HG03196 (cell line): ENCODE measurements around the gene NCL.

Experiments
- ATAC-seq: cut with Tn5 transposase; IDR thresholded peaks from one replicate; pipeline ENCODE4 v1.9.1; 2021; ENCODE audit not compliant: unreplicated experiment

NCL gene

GRCh38 chr2:231463698-231464575, at the start of gene NCL:
TSS of gene NCL (minus strand) at chr2:231464484. CDS start at chr2:231464353, 131 bp downstream.
- peak; percentile 86 for ATAC-seq

- no peak for ATAC-seq
Measured at GRCh38 chr2:231513746-231514224, 49.5 kb upstream of the NCL start.

GRCh38 chr2:231512222-231512621, 47.9 kb upstream of the NCL start:
- ATAC-seq: no peak

GRCh38 chr2:231503766-231504165, 39.5 kb upstream of the NCL start:
- ATAC-seq: no peak

GRCh38 chr2:231502596-231502995, 38.3 kb upstream of the NCL start:
- ATAC-seq: no peak

- ATAC-seq: no peak
Measured at GRCh38 chr2:231497651-231498050, 33.4 kb upstream of the NCL start.

GRCh38 chr2:231494669-231495068, 30.4 kb upstream of the NCL start:
- no peak for ATAC-seq

GRCh38 chr2:231490801-231491200, 26.5 kb upstream of the NCL start:
- ATAC-seq: no peak

- ATAC-seq: no peak
Measured at GRCh38 chr2:231489990-231490389, 25.7 kb upstream of the NCL start.

- no peak for ATAC-seq
Measured at GRCh38 chr2:231488331-231488730, 24.0 kb upstream of the NCL start.

- ATAC-seq: no peak
Measured at GRCh38 chr2:231486851-231487596, 22.7 kb upstream of the NCL start.

GRCh38 chr2:231483398-231484329, 19.4 kb upstream of the NCL start:
- ATAC-seq: no peak

GRCh38 chr2:231482806-231483391, 18.6 kb upstream of the NCL start:
- no peak for ATAC-seq

- ATAC-seq: no peak
Measured at GRCh38 chr2:231480781-231481180, 16.5 kb upstream of the NCL start.

GRCh38 chr2:231479455-231479854, 15.2 kb upstream of the NCL start:
- no peak for ATAC-seq

- ATAC-seq: no peak
Measured at GRCh38 chr2:231476920-231477319, 12.6 kb upstream of the NCL start.

GRCh38 chr2:231475965-231476364, 11.7 kb upstream of the NCL start:
- no peak for ATAC-seq

- no peak for ATAC-seq
Measured at GRCh38 chr2:231472816-231473215, 8.5 kb upstream of the NCL start.

- no peak for ATAC-seq
Measured at GRCh38 chr2:231470246-231470900, 6.1 kb upstream of the NCL start.

GRCh38 chr2:231469583-231469950, 5.3 kb upstream of the NCL start:
- no peak for ATAC-seq
